GM23248 (cell line): ENCODE measurements around the gene SIGLEC12. TPM values are rescaled to one million over a fixed set of nuclear protein-coding genes. Genes with fewer than 3 reads are reported as not detected.
A peak's percentile ranks its signal among the peaks of the same experiment; 100 is the strongest.

Source experiments
- DNase-seq: peaks from one replicate; pipeline ENCODE4 v3.0.0-alpha.2; 2015
- H2AFZ ChIP-seq: fragments of 200-600 bp; sonication (generic); 2 replicates; pipeline ENCODE4 v1.6.1; 2016; ENCODE audit warnings: antibody characterized with exemption
- H3F3A ChIP-seq: fragments of 200-600 bp; sonication (generic); 2 replicates; pipeline ENCODE4 v1.6.1; 2016; ENCODE audit warnings: mild to moderate bottlenecking, antibody characterized with exemption, mixed run types; ENCODE audit not compliant: insufficient read depth
- H3K27ac ChIP-seq: fragments of 200-600 bp; sonication (generic); 2 replicates; pipeline ENCODE4 v1.5.1; 2016; ENCODE audit warnings: mild to moderate bottlenecking
- H3K27me3 ChIP-seq: fragments of 200-600 bp; sonication (generic); replicated peaks from 2 replicates; pipeline ENCODE4 v1.6.1; 2016; ENCODE audit warnings: mild to moderate bottlenecking; ENCODE audit not compliant: insufficient read depth
- H3K36me3 ChIP-seq: fragments of 200-600 bp; sonication (generic); 2 replicates; pipeline ENCODE4 v1.6.1; 2016; ENCODE audit warnings: low read depth, mild to moderate bottlenecking
- H3K4me1 ChIP-seq: fragments of 200-600 bp; sonication (generic); 2 replicates; pipeline ENCODE4 v1.6.1; 2016; ENCODE audit warnings: mild to moderate bottlenecking; ENCODE audit not compliant: insufficient read depth
- H3K4me2 ChIP-seq: fragments of 200-600 bp; sonication (generic); one replicate; pipeline ENCODE4 v1.6.1; 2016; ENCODE audit warnings: mild to moderate bottlenecking; ENCODE audit not compliant: unreplicated experiment
- H3K4me3 ChIP-seq: fragments of 200-600 bp; sonication (generic); 2 replicates; pipeline ENCODE4 v1.5.1; 2016; ENCODE audit warnings: mild to moderate bottlenecking
- H3K79me2 ChIP-seq: fragments of 200-600 bp; sonication (generic); 2 replicates; pipeline ENCODE4 v1.6.1; 2016; ENCODE audit warnings: mild to moderate bottlenecking; ENCODE audit not compliant: insufficient read depth
- H3K9ac ChIP-seq: fragments of 200-600 bp; sonication (generic); 2 replicates; pipeline ENCODE4 v1.6.1; 2016; ENCODE audit warnings: mild to moderate bottlenecking
- H3K9me2 ChIP-seq: fragments of 200-600 bp; sonication (generic); 2 replicates; pipeline ENCODE4 v1.6.1; 2016; ENCODE audit warnings: mixed run types, mild to moderate bottlenecking, moderate library complexity; ENCODE audit not compliant: insufficient read depth
- H3K9me3 ChIP-seq: fragments of 200-600 bp; sonication (generic); one replicate; pipeline ENCODE4 v1.6.1; 2017; ENCODE audit warnings: low read depth
- H4K20me1 ChIP-seq: fragments of 200-600 bp; sonication (generic); 2 replicates; pipeline ENCODE4 v1.6.0; 2016; ENCODE audit not compliant: insufficient read depth
- EZH2 ChIP-seq: fragments of 200-600 bp; sonication (generic); IDR thresholded peaks from 2 replicates; pipeline ENCODE4 v1.6.1; 2018; ENCODE audit warnings: antibody characterized with exemption, mild to moderate bottlenecking; ENCODE audit not compliant: insufficient read depth, poor library complexity, severe bottlenecking
- EZH2phosphoT487 ChIP-seq: fragments of 200-600 bp; sonication (generic); IDR thresholded peaks from 2 replicates; pipeline ENCODE4 v1.6.1; 2018; ENCODE audit warnings: antibody characterized with exemption, moderate library complexity, mild to moderate bottlenecking, low read depth; ENCODE audit not compliant: insufficient read depth
- WGBS, 2 experiments: methylation state at CpG; one replicate each; pipeline ENCODE4 v1.1.6; 2015 to 2017; ENCODE audit warnings: low lambda C conversion rate in 2 of 2, low coverage in 1 of 2; ENCODE audit errors: missing lambda C conversion rate in 2 of 2; 5-methylcytosine and 5-hydroxymethylcytosine counted together
- in situ Hi-C: fragments of 300-500 bp; cut with MboI; formaldehyde crosslinking; loops from 2 replicates; pipeline ENCODE4 v1.15.0; 2020
- polyA plus RNA-seq: library from polyadenylated mRNA; unstranded; fragments of >200 nt; fragmentation: Nextera tagmentation; extraction: Ambion mirVana; gene quantifications from 2 replicates; pipeline ENCODE4 v1.2.1, GENCODE V29; 2016
- total RNA-seq: library from RNA; depleted of rRNA; stranded (reverse); fragments of >200 nt; shearing (Covaris generic); gene quantifications from 2 replicates; pipeline ENCODE4 v1.2.3, GENCODE V29; 2014

SIGLEC12 gene
- total and polyA plus RNA-seq, 2 experiments from 2014 or later: not detected

GRCh38 chr19:51480590-51480989 lies 21.0 kb downstream of the SIGLEC12 start:
- Histone ChIP-seq H4K20me1 (no peaks in the 10 kb centered on the region), H3F3A (no peaks in the 10 kb centered on the region), H3K9ac (no peak overlapping the region), H3K79me2 (no peaks in the 10 kb centered on the region), H3K27me3 (no peaks in the 10 kb centered on the region), H3K4me1 (no peaks in the 10 kb centered on the region), H3K4me3 (no peak overlapping the region), H3K9me2 (no peaks in the 10 kb centered on the region), H3K27ac (no peak overlapping the region), H3K36me3 (no peaks in the 10 kb centered on the region), H2AFZ (no peak overlapping the region), H3K9me3 (no peaks in the 10 kb centered on the region), H3K4me2 (no peak overlapping the region)
- TF ChIP-seq EZH2 (no peak), EZH2phosphoT487 (no peak)
- 36 to 40% methylated on average over 8 of the region's 8 CpGs for WGBS, 2 experiments
- peak; percentile 33 for DNase-seq
- in situ Hi-C loops: no loop called here

DNA sequence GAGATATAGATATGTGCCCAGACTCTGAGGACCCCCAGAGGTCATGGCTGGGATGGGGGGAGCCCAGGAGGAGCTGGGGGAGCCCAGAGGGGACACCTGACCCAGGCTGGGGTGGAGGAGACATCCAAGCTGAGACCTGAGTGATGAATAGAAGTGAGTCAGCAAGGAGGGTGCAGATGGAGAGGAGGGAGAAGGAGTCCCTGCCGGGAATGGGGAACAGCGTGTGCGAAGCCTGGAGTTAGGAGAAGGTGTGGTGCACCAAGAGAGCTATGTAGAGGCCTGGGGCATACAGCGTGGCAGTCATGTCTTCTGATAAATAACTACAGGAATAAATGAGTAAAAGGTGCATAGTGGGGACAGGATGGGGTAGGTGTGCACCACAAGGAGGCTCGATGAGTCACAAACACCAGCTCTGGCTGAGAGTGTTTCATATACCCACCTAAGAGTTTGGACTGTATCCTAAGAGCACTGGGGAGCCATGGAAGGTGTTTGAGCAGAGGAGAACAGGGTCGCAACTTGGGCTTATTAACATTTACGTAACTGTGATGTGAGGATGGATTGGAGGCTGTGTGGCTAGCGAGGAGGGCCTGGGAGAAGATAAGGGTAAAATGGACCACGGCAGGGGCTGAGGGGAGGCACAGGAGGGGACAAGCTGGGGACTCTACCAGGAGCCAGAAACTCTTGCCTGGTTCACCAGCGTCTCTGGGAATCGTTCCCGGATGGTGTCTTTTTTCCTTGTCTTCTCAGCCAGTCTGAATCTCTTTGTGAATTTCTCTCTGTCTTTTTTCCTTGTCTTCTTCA lies 21.9 kb downstream of the SIGLEC12 start:
- H3K27ac ChIP-seq: no peak overlapping the region
- no peaks in the 10 kb centered on the region for H4K20me1 ChIP-seq
- no peak for DNase-seq
- H2AFZ ChIP-seq: no peak overlapping the region
- no peaks in the 10 kb centered on the region for H3K9me2 ChIP-seq
- no peaks in the 10 kb centered on the region for H3K79me2 ChIP-seq
- TF ChIP-seq EZH2 (no peak), EZH2phosphoT487 (no peak)
- no peaks in the 10 kb centered on the region for H3K36me3 ChIP-seq
- H3K4me3 ChIP-seq: no peak overlapping the region
- in situ Hi-C loops: no loop called here
- H3F3A ChIP-seq: no peaks in the 10 kb centered on the region
- no peak overlapping the region for H3K9ac ChIP-seq
- no peaks in the 10 kb centered on the region for H3K4me1 ChIP-seq
- H3K9me3 ChIP-seq: no peaks in the 10 kb centered on the region
- no peaks in the 10 kb centered on the region for H3K27me3 ChIP-seq
- no peak overlapping the region for H3K4me2 ChIP-seq
- 57 to 63% methylated on average over 12 of the region's 12 CpGs for WGBS, 2 experiments

DNA sequence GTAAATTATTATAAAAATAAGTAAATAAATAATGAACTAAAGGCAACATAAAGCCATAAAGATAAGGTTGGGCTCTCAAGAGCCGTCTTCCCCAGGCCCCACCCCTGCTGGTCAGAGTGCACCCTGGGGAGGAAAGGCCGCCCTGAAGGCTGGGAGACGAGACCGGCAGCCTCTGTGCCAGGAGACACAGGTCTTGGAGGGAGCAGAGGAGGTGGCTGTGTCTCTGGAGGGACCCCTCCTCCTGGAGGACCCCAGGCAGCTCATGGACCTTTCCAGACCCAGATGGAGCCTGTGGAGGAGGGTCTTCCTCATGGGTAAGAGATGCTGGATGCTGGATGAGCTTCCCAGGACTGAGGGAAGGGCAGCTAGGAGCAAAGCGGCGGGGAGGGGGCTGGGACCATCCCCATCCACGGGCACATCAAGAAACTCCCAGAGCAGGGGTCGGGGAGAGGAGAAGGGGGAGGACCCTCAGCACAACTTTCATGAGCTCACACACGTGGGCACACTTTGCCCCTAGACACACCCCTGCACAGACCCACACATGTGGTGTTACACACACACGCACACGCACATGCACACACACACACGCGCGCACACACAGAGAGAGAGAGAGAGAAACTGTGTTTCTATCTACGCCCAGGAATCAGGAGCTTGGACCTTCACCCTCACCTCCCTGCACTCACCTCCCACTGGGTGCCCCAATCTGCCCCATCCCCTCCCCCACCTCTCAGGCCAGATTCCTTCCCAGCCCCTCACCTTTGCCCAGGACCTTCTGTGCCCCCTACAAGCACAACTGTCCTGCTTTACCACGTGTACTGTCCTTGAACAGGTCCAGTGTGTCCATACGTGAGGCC lies 23.0 kb downstream of the SIGLEC12 start, which contains the start of gene CEACAM18:
TSS of gene CEACAM18 (plus strand) at position 159 of the 854 bp plus-strand sequence.
- Histone ChIP-seq H3K36me3 (no peaks in the 10 kb centered on the region), H3K4me2 (no peak within 1 kb of the TSS), H3K27ac (no peak within 1 kb of the TSS), H3K4me3 (no peak within 1 kb of the TSS), H3K27me3 (no peaks in the 10 kb centered on the region), H2AFZ (no peak within 1 kb of the TSS), H3K79me2 (no peaks in the 10 kb centered on the region), H3K4me1 (no peaks in the 10 kb centered on the region), H3K9me3 (no peaks in the 10 kb centered on the region), H4K20me1 (no peaks in the 10 kb centered on the region), H3K9ac (no peak within 1 kb of the TSS), H3K9me2 (no peaks in the 10 kb centered on the region), H3F3A (no peaks in the 10 kb centered on the region)
- no peak for DNase-seq
- TF ChIP-seq EZH2phosphoT487 (no peak), EZH2 (no peak)
- WGBS, 2 experiments: 35 to 41% methylated on average over 15 to 17 of the region's 17 CpGs
- in situ Hi-C loops: no loop called here

DNA sequence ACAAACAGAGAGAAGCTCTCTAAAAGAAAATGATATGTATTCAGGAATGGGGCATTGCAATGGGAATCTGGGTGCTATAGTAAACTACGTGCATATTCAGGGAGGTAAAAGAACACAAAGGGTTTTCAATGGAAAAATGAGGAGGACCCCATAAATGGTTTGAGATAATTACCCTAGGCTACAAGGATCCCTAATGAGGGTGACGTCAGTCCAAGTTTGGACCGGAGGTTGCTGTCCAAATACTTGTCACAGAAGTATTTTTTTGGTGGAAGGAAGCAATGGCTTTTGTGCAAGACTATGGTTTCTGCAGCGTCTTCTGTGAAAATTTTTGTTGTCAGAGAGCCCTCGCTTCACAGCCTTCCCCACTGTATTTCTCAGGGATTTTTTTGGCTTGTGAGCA lies 24.3 kb downstream of the SIGLEC12 start:
- no peaks in the 10 kb centered on the region for H3K36me3 ChIP-seq
- H3K27me3 ChIP-seq: no peaks in the 10 kb centered on the region
- no peak overlapping the region for H3K4me3 ChIP-seq
- H3K27ac ChIP-seq: no peak overlapping the region
- H2AFZ ChIP-seq: no peak overlapping the region
- H3K9ac ChIP-seq: no peak overlapping the region
- no peak for DNase-seq
- H3K9me3 ChIP-seq: no peaks in the 10 kb centered on the region
- no peaks in the 10 kb centered on the region for H3K4me1 ChIP-seq
- no peaks in the 10 kb centered on the region for H3K79me2 ChIP-seq
- in situ Hi-C loops: no loop called here
- no peaks in the 10 kb centered on the region for H3F3A ChIP-seq
- H3K9me2 ChIP-seq: no peaks in the 10 kb centered on the region
- H4K20me1 ChIP-seq: no peaks in the 10 kb centered on the region
- no peak overlapping the region for H3K4me2 ChIP-seq
- 24 to 43% methylated on average over 5 of the region's 5 CpGs for WGBS, 2 experiments
- TF ChIP-seq EZH2phosphoT487 (no peak), EZH2 (no peak)
